Mesendoderm (in vitro differentiated cells): ENCODE measurements around the gene MGAM2.

Experiments used
- DNase-seq: peaks from one replicate; pipeline ENCODE4 v3.0.0; 2013
- H2AK5ac ChIP-seq: 2 replicates; pipeline ENCODE4 v1.6.1; 2013; ENCODE audit warnings: low read length, inconsistent platforms
- H2BK120ac ChIP-seq: 2 replicates; pipeline ENCODE4 v1.6.1; 2013; ENCODE audit warnings: low read depth, mild to moderate bottlenecking, low read length, moderate library complexity, mixed read lengths
- H2BK15ac ChIP-seq: replicated peaks from 2 replicates; pipeline ENCODE4 v1.6.1; 2013; ENCODE audit warnings: low read depth, mild to moderate bottlenecking, moderate library complexity
- H2BK5ac ChIP-seq: 2 replicates; pipeline ENCODE4 v1.6.1; 2013; ENCODE audit warnings: low read length, inconsistent platforms
- H3K18ac ChIP-seq: 2 replicates; pipeline ENCODE4 v1.6.1; 2013; ENCODE audit warnings: mild to moderate bottlenecking, low read length, mixed read lengths
- H3K23ac ChIP-seq: one replicate; pipeline ENCODE4 v1.6.1; 2013; ENCODE audit warnings: low read length
- H3K27ac ChIP-seq: 2 replicates; pipeline ENCODE4 v1.5.1; 2013; ENCODE audit warnings: low read depth, mild to moderate bottlenecking, inconsistent platforms, low read length, moderate library complexity
- H3K27me3 ChIP-seq: 2 replicates; pipeline ENCODE4 v1.6.1; 2013; ENCODE audit warnings: low read length, control low read depth, mild to moderate bottlenecking, inconsistent platforms; ENCODE audit not compliant: insufficient read depth, poor library complexity
- H3K36me3 ChIP-seq: 2 replicates; pipeline ENCODE4 v1.6.1; 2013; ENCODE audit warnings: low read length, inconsistent platforms; ENCODE audit not compliant: control insufficient read depth, insufficient read depth
- H3K4ac ChIP-seq: one replicate; pipeline ENCODE4 v1.6.1; 2013; ENCODE audit warnings: low read depth, mild to moderate bottlenecking, low read length, moderate library complexity
- H3K4me1 ChIP-seq: 2 replicates; pipeline ENCODE4 v1.6.1; 2013; ENCODE audit warnings: low read depth, low read length, inconsistent platforms; ENCODE audit not compliant: control insufficient read depth
- H3K4me2 ChIP-seq: 2 replicates; pipeline ENCODE4 v1.6.1; 2013; ENCODE audit warnings: low read length
- H3K4me3 ChIP-seq: 2 replicates; pipeline ENCODE4 v1.5.1; 2013; ENCODE audit warnings: mild to moderate bottlenecking, low read length
- H3K56ac ChIP-seq: one replicate; pipeline ENCODE4 v1.6.1; 2013; ENCODE audit warnings: low read length
- H3K79me1 ChIP-seq: 2 replicates; pipeline ENCODE4 v1.6.1; 2013; ENCODE audit warnings: low read length, inconsistent platforms
- H3K79me2 ChIP-seq: 2 replicates; pipeline ENCODE4 v1.6.1; 2013; ENCODE audit warnings: mild to moderate bottlenecking, low read length; ENCODE audit not compliant: control insufficient read depth, insufficient read depth
- H3K9ac ChIP-seq: 2 replicates; pipeline ENCODE4 v1.6.1; 2013; ENCODE audit warnings: low read length, inconsistent platforms
- H4K5ac ChIP-seq: one replicate; pipeline ENCODE4 v1.6.1; 2013; ENCODE audit warnings: low read length
- H4K8ac ChIP-seq: one replicate; pipeline ENCODE4 v1.6.1; 2013; ENCODE audit warnings: low read depth, mild to moderate bottlenecking, control low read depth, low read length, moderate library complexity
- WGBS: extraction: QIAGEN DNeasy Blood & Tissue Kit; methylation state at CpG from one replicate; pipeline ENCODE4 v1.1.7; 2013; ENCODE audit warnings: low lambda C conversion rate, missing lambda C conversion rate; ENCODE audit not compliant: insufficient coverage; ENCODE audit errors: extremely low coverage; 5-methylcytosine and 5-hydroxymethylcytosine counted together

Gene MGAM2

GRCh38 chr7:142085428-142085827, 26.1 kb upstream of the MGAM2 start:
- DNase-seq = no peak
- H2BK5ac ChIP-seq = no peak overlapping the region

GRCh38 chr7:142088022-142088714, 23.4 kb upstream of the MGAM2 start:
- Histone ChIP-seq H3K4me3 (no peak overlapping the region), H2BK120ac (no peak overlapping the region), H2AK5ac (no peak overlapping the region), H3K56ac (no peak overlapping the region), H3K4me2 (no peak overlapping the region), H3K4ac (no peak overlapping the region), H2BK15ac (no peak overlapping the region), H3K27ac (no peak overlapping the region), H4K8ac (no peak overlapping the region), H3K23ac (no peak overlapping the region), H3K27me3 (no peaks in the 10 kb centered on the region), H4K5ac (no peak overlapping the region), H2BK5ac (no peak overlapping the region), H3K79me2 (no peaks in the 10 kb centered on the region), H3K9ac (no peak overlapping the region), H3K79me1 (no peaks in the 10 kb centered on the region), H3K18ac (no peak overlapping the region), H3K4me1 (no peaks in the 10 kb centered on the region), H3K36me3 (no peaks in the 10 kb centered on the region)
- WGBS = no CpG with 5 or more reads among the region's 4 CpGs
- DNase-seq = no peak

More at GRCh38 chr7:142085428-142085827, 26.1 kb upstream of the MGAM2 start:
- Histone ChIP-seq H3K23ac (no peak overlapping the region), H2BK120ac (no peak overlapping the region), H3K36me3 (no peaks in the 10 kb centered on the region), H3K56ac (no peak overlapping the region), H3K18ac (no peak overlapping the region), H3K4ac (no peak overlapping the region), H3K79me1 (no peaks in the 10 kb centered on the region), H2AK5ac (no peak overlapping the region), H3K79me2 (no peaks in the 10 kb centered on the region), H3K4me3 (no peak overlapping the region), H4K8ac (no peak overlapping the region), H3K4me2 (no peak overlapping the region), H3K27ac (no peak overlapping the region), H4K5ac (no peak overlapping the region), H3K9ac (no peak overlapping the region), H2BK15ac (no peak overlapping the region), H3K4me1 (no peaks in the 10 kb centered on the region), H3K27me3 (no peaks in the 10 kb centered on the region)
- no CpG with 5 or more reads among the region's 4 CpGs for WGBS

- WGBS = no CpG with 5 or more reads among the region's 2 CpGs
- Histone ChIP-seq H3K56ac (no peak overlapping the region), H3K4me1 (no peaks in the 10 kb centered on the region)
Measured at GRCh38 chr7:142089035-142089434, 22.5 kb upstream of the MGAM2 start.

GRCh38 chr7:142091961-142092360, 19.6 kb upstream of the MGAM2 start:
- WGBS = no CpG with 5 or more reads among the region's 2 CpGs

More at GRCh38 chr7:142089035-142089434, 22.5 kb upstream of the MGAM2 start:
- no peak overlapping the region for H3K4me2 ChIP-seq
- no peaks in the 10 kb centered on the region for H3K36me3 ChIP-seq
- no peak overlapping the region for H3K23ac ChIP-seq
- H2BK120ac ChIP-seq = no peak overlapping the region
- H2BK15ac ChIP-seq = no peak overlapping the region
- no peak overlapping the region for H3K27ac ChIP-seq
- peak; percentile 6 for DNase-seq
- no peak overlapping the region for H2AK5ac ChIP-seq
- no peak overlapping the region for H2BK5ac ChIP-seq
- H3K9ac ChIP-seq = no peak overlapping the region
- no peak overlapping the region for H3K18ac ChIP-seq
- no peak overlapping the region for H3K4ac ChIP-seq
- H4K5ac ChIP-seq = no peak overlapping the region
- H3K79me2 ChIP-seq = no peaks in the 10 kb centered on the region
- no peaks in the 10 kb centered on the region for H3K27me3 ChIP-seq
- H3K4me3 ChIP-seq = no peak overlapping the region
- H3K79me1 ChIP-seq = no peaks in the 10 kb centered on the region
- no peak overlapping the region for H4K8ac ChIP-seq

GRCh38 chr7:142094861-142095260, 16.7 kb upstream of the MGAM2 start:
- H3K79me1 ChIP-seq = no peaks in the 10 kb centered on the region

More at GRCh38 chr7:142091961-142092360, 19.6 kb upstream of the MGAM2 start:
- H3K9ac ChIP-seq = no peak overlapping the region
- no peak overlapping the region for H3K56ac ChIP-seq
- H2BK120ac ChIP-seq = no peak overlapping the region
- H2AK5ac ChIP-seq = no peak overlapping the region
- no peak overlapping the region for H4K8ac ChIP-seq
- no peak overlapping the region for H3K23ac ChIP-seq
- no peaks in the 10 kb centered on the region for H3K27me3 ChIP-seq
- no peaks in the 10 kb centered on the region for H3K36me3 ChIP-seq
- no peak overlapping the region for H3K4ac ChIP-seq
- no peak overlapping the region for H2BK15ac ChIP-seq
- no peaks in the 10 kb centered on the region for H3K79me2 ChIP-seq
- H3K79me1 ChIP-seq = no peaks in the 10 kb centered on the region
- no peak overlapping the region for H3K4me2 ChIP-seq
- H3K27ac ChIP-seq = no peak overlapping the region
- H3K18ac ChIP-seq = no peak overlapping the region
- no peak overlapping the region for H4K5ac ChIP-seq
- no peak for DNase-seq
- H3K4me3 ChIP-seq = no peak overlapping the region
- no peaks in the 10 kb centered on the region for H3K4me1 ChIP-seq
- H2BK5ac ChIP-seq = no peak overlapping the region

GRCh38 chr7:142097571-142097970, 13.9 kb upstream of the MGAM2 start:
- no peak overlapping the region for H4K5ac ChIP-seq
- WGBS = no CpG with 5 or more reads among the region's 5 CpGs
- H3K23ac ChIP-seq = no peak overlapping the region
- no peak overlapping the region for H2BK5ac ChIP-seq
- H3K4ac ChIP-seq = no peak overlapping the region
- H2BK120ac ChIP-seq = no peak overlapping the region
- no peaks in the 10 kb centered on the region for H3K4me1 ChIP-seq
- H3K79me2 ChIP-seq = no peaks in the 10 kb centered on the region
- no peak overlapping the region for H3K56ac ChIP-seq
- no peak overlapping the region for H3K4me3 ChIP-seq
- H3K4me2 ChIP-seq = no peak overlapping the region
- H3K79me1 ChIP-seq = no peaks in the 10 kb centered on the region
- H2BK15ac ChIP-seq = no peak overlapping the region
- H4K8ac ChIP-seq = no peak overlapping the region
- H3K36me3 ChIP-seq = no peaks in the 10 kb centered on the region
- no peak overlapping the region for H3K9ac ChIP-seq
- DNase-seq = no peak
- no peak overlapping the region for H2AK5ac ChIP-seq
- H3K27me3 ChIP-seq = no peaks in the 10 kb centered on the region
- H3K27ac ChIP-seq = no peak overlapping the region
- no peak overlapping the region for H3K18ac ChIP-seq

More at GRCh38 chr7:142094861-142095260, 16.7 kb upstream of the MGAM2 start:
- no peak overlapping the region for H3K23ac ChIP-seq
- H3K4me2 ChIP-seq = no peak overlapping the region
- H3K27me3 ChIP-seq = no peaks in the 10 kb centered on the region
- H4K5ac ChIP-seq = no peak overlapping the region
- H3K4ac ChIP-seq = no peak overlapping the region
- no peak overlapping the region for H2BK5ac ChIP-seq
- no peak overlapping the region for H3K18ac ChIP-seq
- WGBS = no CpG with 5 or more reads among the region's 6 CpGs
- H3K4me3 ChIP-seq = no peak overlapping the region
- H3K56ac ChIP-seq = no peak overlapping the region
- no peak for DNase-seq
- H2AK5ac ChIP-seq = no peak overlapping the region
- no peaks in the 10 kb centered on the region for H3K79me2 ChIP-seq
- H3K9ac ChIP-seq = no peak overlapping the region
- no peak overlapping the region for H4K8ac ChIP-seq
- no peak overlapping the region for H2BK15ac ChIP-seq
- no peaks in the 10 kb centered on the region for H3K36me3 ChIP-seq
- H3K4me1 ChIP-seq = no peaks in the 10 kb centered on the region
- no peak overlapping the region for H2BK120ac ChIP-seq
- no peak overlapping the region for H3K27ac ChIP-seq
